ENCODE measurements around the gene CCDC8. TPM values are rescaled to one million over a fixed set of nuclear protein-coding genes. Genes with fewer than 3 reads are reported as not detected.

The CCDC8 gene
- total RNA-seq, 1 experiment from 2014 or later, result 0.18 TPM

DNA sequence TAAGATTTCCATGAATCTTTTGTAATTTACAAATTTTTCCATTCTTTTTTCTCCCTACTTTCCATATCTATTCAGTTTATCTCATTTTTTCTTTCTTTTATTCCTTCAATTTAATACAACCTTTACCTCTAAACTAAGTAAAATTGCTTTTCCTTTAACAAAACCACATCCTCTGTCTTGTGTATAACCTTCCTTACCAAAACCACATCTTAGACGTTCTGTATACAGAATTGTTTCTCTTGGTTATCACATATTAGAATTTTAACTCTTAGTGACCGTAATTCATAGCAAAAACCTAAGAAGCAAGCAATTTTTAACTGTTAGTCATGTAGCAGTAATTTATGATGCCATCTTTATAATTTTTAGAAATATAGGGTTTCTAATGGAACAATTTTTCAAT, 51.4 kb downstream of the CCDC8 start:
- no peak overlapping the region for H3K27ac Mint-ChIP-seq (ENCODE audit: unreplicated experiment)
- ChIA-PET POLR2A (no interaction called here), CTCF (no interaction called here)
- H3K9me3 Mint-ChIP-seq (ENCODE audit: unreplicated experiment), result no peaks in the 10 kb centered on the region
- no TSS peak for BruUV-seq (replicated peaks)
- no peak for DNase-seq
- no peaks in the 10 kb centered on the region for H3K27me3 ChIP-seq (replicated peaks; ENCODE audit: control insufficient read depth, insufficient read depth, low read length)
- no peaks in the 10 kb centered on the region for H3K4me1 Mint-ChIP-seq (ENCODE audit: low read depth, unreplicated experiment)
- H3K4me1 ChIP-seq, result peaks cover 23% of the 10 kb centered on the region
- H3K4me3 ChIP-seq (ENCODE audit: low read depth, low read length), result no peak overlapping the region
- TF ChIP-seq, protein P1, sequence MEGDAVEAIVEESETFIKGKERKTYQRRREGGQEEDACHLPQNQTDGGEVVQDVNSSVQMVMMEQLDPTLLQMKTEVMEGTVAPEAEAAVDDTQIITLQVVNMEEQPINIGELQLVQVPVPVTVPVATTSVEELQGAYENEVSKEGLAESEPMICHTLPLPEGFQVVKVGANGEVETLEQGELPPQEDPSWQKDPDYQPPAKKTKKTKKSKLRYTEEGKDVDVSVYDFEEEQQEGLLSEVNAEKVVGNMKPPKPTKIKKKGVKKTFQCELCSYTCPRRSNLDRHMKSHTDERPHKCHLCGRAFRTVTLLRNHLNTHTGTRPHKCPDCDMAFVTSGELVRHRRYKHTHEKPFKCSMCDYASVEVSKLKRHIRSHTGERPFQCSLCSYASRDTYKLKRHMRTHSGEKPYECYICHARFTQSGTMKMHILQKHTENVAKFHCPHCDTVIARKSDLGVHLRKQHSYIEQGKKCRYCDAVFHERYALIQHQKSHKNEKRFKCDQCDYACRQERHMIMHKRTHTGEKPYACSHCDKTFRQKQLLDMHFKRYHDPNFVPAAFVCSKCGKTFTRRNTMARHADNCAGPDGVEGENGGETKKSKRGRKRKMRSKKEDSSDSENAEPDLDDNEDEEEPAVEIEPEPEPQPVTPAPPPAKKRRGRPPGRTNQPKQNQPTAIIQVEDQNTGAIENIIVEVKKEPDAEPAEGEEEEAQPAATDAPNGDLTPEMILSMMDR (IDR thresholded peaks at IDR 0.05; ENCODE audit: insufficient read depth in 1 of 2, low read depth in 1 of 2, low read length in 1 of 2, severe bottlenecking in 1 of 2, unreplicated experiment in 1 of 2), result no peak
- intact Hi-C loops (cut with micrococcal nuclease; ENCODE audit: unreplicated experiment), result no loop called here
- H3K4me3 Mint-ChIP-seq (ENCODE audit: unreplicated experiment), result no peak overlapping the region
- H3K27me3 Mint-ChIP-seq (ENCODE audit: insufficient read depth, unreplicated experiment), result no peaks in the 10 kb centered on the region
- H3K36me3 ChIP-seq (ENCODE audit: control insufficient read depth, insufficient read depth, low read length), result peaks cover 2% of the 10 kb centered on the region; the same call in 1 of the 2 replicates
- peaks cover 63% of the 10 kb centered on the region for H3K36me3 Mint-ChIP-seq (ENCODE audit: insufficient read depth, unreplicated experiment)
- no peaks in the 10 kb centered on the region for H3K9me3 ChIP-seq

Other genes with a start within 250 kb of the CCDC8 start
- not detected in 2 replicates for gene IGFL1, start 183.8 kb downstream of the CCDC8 start, total RNA-seq (2022)
- gene HIF3A, start 116.5 kb downstream of the CCDC8 start, total RNA-seq (2022), result 5.2 and 5.4 TPM in 2 replicates
- 120 and 130 TPM in 2 replicates for gene PPP5C, start 66.5 kb downstream of the CCDC8 start, total RNA-seq (2022)
- gene PNMA8C, start 15.4 kb upstream of the CCDC8 start, total RNA-seq (2022), result not detected in 2 replicates
- gene PNMA8A, start 58.0 kb upstream of the CCDC8 start, total RNA-seq (2022), result not detected in 2 replicates
- gene PNMA8B, start 82.3 kb upstream of the CCDC8 start, total RNA-seq (2022), result 0.11 TPM in 1 of 2 replicates, not detected in the other
- gene CALM3, start 187.8 kb upstream of the CCDC8 start, total RNA-seq (2022), result 465 and 484 TPM in 2 replicates
- gene PTGIR, start 211.5 kb upstream of the CCDC8 start, total RNA-seq (2022), result not detected in 2 replicates
- gene GNG8, start 222.6 kb upstream of the CCDC8 start, total RNA-seq (2022), result not detected in 2 replicates
- gene DACT3, start 247.6 kb upstream of the CCDC8 start, total RNA-seq (2022), result 0.39 and 0.75 TPM in 2 replicates

Data from Caco-2 (cell line).